Gastrocnemius medialis (tissue), 4 donors: ENCODE results near the gene PHF23. TPM values are rescaled to one million over a fixed set of nuclear protein-coding genes. Genes with fewer than 3 reads are reported as not detected.

Source experiments
- ATAC-seq, 2 donors: fragments of 150-250 bp; one replicate each; pipeline ENCODE4 v1.9.1; 2016
- DNase-seq, 2 donors: peaks; one replicate each; pipeline ENCODE4 v3.0.0-alpha.2; 2019
- H3K27ac ChIP-seq, 4 donors: fragments of 200-600 bp; sonication (generic); 1 replicate in 1 of 4; 2 replicates in 3 of 4; pipeline ENCODE4 v1.5.1; 2016 to 2018; ENCODE audit warnings: mild to moderate bottlenecking in 2 of 4, moderate library complexity in 1 of 4
- H3K27me3 ChIP-seq, 3 donors: fragments of 200-600 bp; sonication (generic) in 2 of 3; 1 replicate in 1 of 3; 2 replicates in 2 of 3; pipeline versions ENCODE4 v1.5.1 to v1.6.0; 2016 to 2019; ENCODE audit warnings: mild to moderate bottlenecking in 1 of 3, moderate library complexity in 1 of 3
- H3K36me3 ChIP-seq, 2 donors: fragments of 200-600 bp; sonication (generic) in 1 of 2; one replicate each; pipeline ENCODE4 v1.5.1; 2017 to 2018
- H3K4me1 ChIP-seq, 2 donors: fragments of 200-600 bp; sonication (generic) in 1 of 2; one replicate each; pipeline ENCODE4 v1.5.1; 2016 to 2017; ENCODE audit warnings: mild to moderate bottlenecking in 2 of 2
- H3K4me3 ChIP-seq, 4 donors: fragments of 200-600 bp; sonication (generic) in 3 of 4; 1 replicate in 1 of 4; 2 replicates in 3 of 4; pipeline ENCODE4 v1.5.1; 2016 to 2019; ENCODE audit warnings: mild to moderate bottlenecking in 2 of 4
- H3K9me3 ChIP-seq, 3 donors: fragments of 200-600 bp; sonication (generic) in 2 of 3; 1 replicate in 1 of 3; 2 replicates in 2 of 3; pipeline ENCODE4 v1.5.1; 2016 to 2019
- CTCF ChIP-seq, 5 experiments: fragments of 450-650 bp in 3 of 5; fragments of 200-600 bp in 2 of 5; sonication (generic) in 2 of 5; IDR thresholded peaks in 4 of 5; conservative IDR thresholded peaks in 1 of 5; 1 replicate in 4 of 5; 2 replicates in 1 of 5; pipeline ENCODE4 v1.5.1; 2016 to 2019; ENCODE audit warnings: antibody characterized with exemption in 5 of 5, mild to moderate bottlenecking in 3 of 5, moderate library complexity in 3 of 5
- POLR2A ChIP-seq, 2 donors: fragments of 450-650 bp; IDR thresholded peaks; one replicate each; pipeline ENCODE4 v1.6.1; 2017; ENCODE audit warnings: antibody characterized with exemption in 2 of 2, mild to moderate bottlenecking in 2 of 2, moderate library complexity in 2 of 2
- in situ Hi-C, 4 donors: fragments of 200-750 bp; cut with MboI; loops; one replicate each; pipeline versions ENCODE4 v1.15.0 to v1.8.0; 2017; ENCODE audit warnings: low sequenced_read_pairs in 4 of 4
- intact Hi-C: fragments of 100-400 bp; cut with DNase I; formaldehyde crosslinking; loops from one replicate; pipeline ENCODE4 v1.15.1; 2023; ENCODE audit warnings: low total_unique reads
- microRNA counts, 2 donors: library from miRNA; unstranded; fragments of <30 nt; microRNA quantifications; one replicate each; lab custom pipeline; 2016
- microRNA-seq, 2 donors: library from miRNA; unstranded; fragments of <30 nt; microRNA quantifications; one replicate each; pipeline ENCODE4, GENCODE V29; 2016; ENCODE audit warnings: borderline replicate concordance in 2 of 2
- total RNA-seq, 4 donors: library from RNA; depleted of rRNA; stranded (reverse); fragments of >200 nt; gene quantifications; one replicate each; pipeline versions ENCODE4 v1.1.0 to v1.2.3, GENCODE V29; 2016

Gene PHF23
- total RNA-seq, 4 donors from 2014 or later = 16.9 to 31.8 (median 24.1) TPM

- H3K9me3 ChIP-seq = no peaks in the 10 kb centered on the region
- TF ChIP-seq CTCF (IDR thresholded peaks at IDR 0.05 in 4 of 5, conservative IDR thresholded peaks at IDR 0.05 in 1 of 5) (no peak), POLR2A (IDR thresholded peaks at IDR 0.05) (no peak)
- ATAC-seq = no peak
- no peaks in the 10 kb centered on the region for H3K36me3 ChIP-seq
- no peak overlapping the region for H3K27ac ChIP-seq
- no peak overlapping the region for H3K4me3 ChIP-seq
- no peak for DNase-seq
- in situ Hi-C loops (no loop called here), intact Hi-C loops (no loop called here)
- no peaks in the 10 kb centered on the region for H3K4me1 ChIP-seq
- no peaks in the 10 kb centered on the region for H3K27me3 ChIP-seq
These were observed 48.9 kb downstream of the PHF23 start for GRCh38 chr17:7190276-7190917.

DNA sequence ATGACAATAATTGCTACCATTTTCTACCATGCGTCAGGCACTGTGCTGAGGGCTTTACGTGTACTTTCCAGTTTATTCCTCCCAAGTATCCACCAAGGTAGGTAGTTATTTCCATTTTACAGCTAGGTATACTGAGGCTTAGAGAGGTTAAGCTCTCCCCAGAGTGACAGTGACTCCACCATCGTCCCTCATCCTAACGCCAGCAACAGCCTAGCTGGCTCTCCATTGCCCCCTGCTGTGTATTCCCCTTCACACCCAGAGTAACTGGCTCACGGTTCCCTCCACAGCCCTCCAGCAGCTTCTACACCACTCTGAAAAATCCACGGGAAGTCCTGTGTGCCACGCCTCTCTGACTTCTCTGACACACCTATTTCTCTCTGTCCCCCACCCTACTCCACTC lies 53.0 kb downstream of the PHF23 start:
- Histone ChIP-seq H3K4me3 (no peak overlapping the region), H3K27ac (no peak overlapping the region), H3K36me3 (no peaks in the 10 kb centered on the region), H3K27me3 (no peaks in the 10 kb centered on the region), H3K4me1 (no peaks in the 10 kb centered on the region), H3K9me3 (no peaks in the 10 kb centered on the region)
- ATAC-seq (no peak), DNase-seq (no peak)
- intact Hi-C loops (no loop called here), in situ Hi-C loops (no loop called here)
- TF ChIP-seq POLR2A (IDR thresholded peaks at IDR 0.05) (no peak), CTCF (IDR thresholded peaks at IDR 0.05 in 4 of 5, conservative IDR thresholded peaks at IDR 0.05 in 1 of 5) (no peak)

MicroRNA genes within 50 kb of the gene (microRNA counts, 767-probe panel; counts per million panel counts)
- microRNA hsa-miR-324-3p (lab: Ali Mortazavi, UCI) (356 to 448 counts per million in 2 donors), microRNA hsa-miR-324-5p (lab: Ali Mortazavi, UCI) (356 to 448 counts per million in 2 donors)

Small RNA genes lying within 50 kb of the gene (microRNA-seq; reads per million reads assigned to microRNA genes)
- 318 to 364 reads per million in 2 donors for gene MIR324

Other genes starting within 250 kb of the PHF23 start
- not detected for gene ALOX12, start 243.4 kb downstream of the PHF23 start, total RNA-seq
- 100 to 1,000 TPM; 181 to 201 (median 190) TPM for gene RNASEK, start 226.8 kb downstream of the PHF23 start, total RNA-seq
- gene BCL6B, start 216.4 kb downstream of the PHF23 start, total RNA-seq = 1 to 10 TPM; 1.2 to 3.9 (median 2.1) TPM
- gene SLC16A13, start 203.4 kb downstream of the PHF23 start, total RNA-seq = under 1 TPM in 2 of 4 donors, not detected in 2; 0.36 to 0.49 TPM
- under 1 TPM in 2 of 4 donors, not detected in 2; 0.31 to 0.78 TPM for gene SLC16A11, start 195.4 kb downstream of the PHF23 start, total RNA-seq
- 1 to 10 TPM in 3 of 4 donors, not detected in 1; 1.3 to 2.8 (median 2.3) TPM for gene CLEC10A, start 159.2 kb downstream of the PHF23 start, total RNA-seq
- gene ASGR2, start 124.6 kb downstream of the PHF23 start, total RNA-seq = 1 to 10 TPM in 2 of 4 donors, not detected in 2; 1.6 to 2.2 TPM
- 1 to 10 TPM in 1 of 4 donors, under 1 TPM in 1, not detected in 2; 0.81 to 1.8 TPM for gene ASGR1, start 60.1 kb downstream of the PHF23 start, total RNA-seq
- gene DLG4, start 19.6 kb downstream of the PHF23 start, total RNA-seq = 1 to 10 TPM; 3.5 to 6.7 (median 5.3) TPM
- gene ACADVL, start 19.5 kb downstream of the PHF23 start, total RNA-seq = 1,000 to 10,000 TPM in 3 of 4 donors, 100 to 1,000 TPM in 1; 771 to 1,217 (median 1,086) TPM
- gene DVL2, start 4.9 kb downstream of the PHF23 start, total RNA-seq = 10 to 100 TPM; 15.5 to 22.6 (median 20.5) TPM
- gene GABARAP, start 3.0 kb upstream of the PHF23 start, total RNA-seq = 100 to 1,000 TPM; 207 to 626 (median 258) TPM
- gene CTDNEP1, start 12.3 kb upstream of the PHF23 start, total RNA-seq = 100 to 1,000 TPM in 3 of 4 donors, 10 to 100 TPM in 1; 71.5 to 150 (median 111) TPM
- gene ELP5, start 12.8 kb upstream of the PHF23 start, total RNA-seq = 10 to 100 TPM; 13.3 to 52.7 (median 26.7) TPM
- 1 to 10 TPM in 1 of 4 donors, under 1 TPM in 1, not detected in 2; 0.46 to 5.1 TPM for gene CLDN7, start 23.0 kb upstream of the PHF23 start, total RNA-seq
- 100 to 1,000 TPM; 148 to 310 (median 227) TPM for gene SLC2A4, start 42.3 kb upstream of the PHF23 start, total RNA-seq
- gene YBX2, start 55.2 kb upstream of the PHF23 start, total RNA-seq = 1 to 10 TPM in 1 of 4 donors, under 1 TPM in 2, not detected in 1; 0.42 to 2.2 (median 0.46) TPM
- gene EIF5A, start 68.2 kb upstream of the PHF23 start, total RNA-seq = 100 to 1,000 TPM; 115 to 384 (median 273) TPM
- gene GPS2, start 75.9 kb upstream of the PHF23 start, total RNA-seq = 100 to 1,000 TPM; 135 to 240 (median 169) TPM
- 10 to 100 TPM; 21.8 to 26.7 (median 23.5) TPM for gene NEURL4, start 89.9 kb upstream of the PHF23 start, total RNA-seq
- 10 to 100 TPM in 1 of 4 donors, 1 to 10 TPM in 1, under 1 TPM in 2; 0.22 to 16.3 (median 1.7) TPM for gene ACAP1, start 97.1 kb upstream of the PHF23 start, total RNA-seq
- 1 to 10 TPM; 3.6 to 7.0 (median 4.6) TPM for gene KCTD11, start 112.7 kb upstream of the PHF23 start, total RNA-seq
- not detected for gene TMEM95, start 115.7 kb upstream of the PHF23 start, total RNA-seq
- gene TNK1, start 141.6 kb upstream of the PHF23 start, total RNA-seq = 1 to 10 TPM in 1 of 4 donors, under 1 TPM in 1, not detected in 2; 0.13 to 2.2 TPM
- gene PLSCR3, start 155.1 kb upstream of the PHF23 start, total RNA-seq = 10 to 100 TPM in 3 of 4 donors, 1 to 10 TPM in 1; 8.9 to 20.3 (median 14.4) TPM
- gene TMEM256, start 164.6 kb upstream of the PHF23 start, total RNA-seq = 10 to 100 TPM; 28.9 to 65.6 (median 50.2) TPM
- 1 to 10 TPM; 4.2 to 6.6 (median 4.4) TPM for gene NLGN2, start 168.4 kb upstream of the PHF23 start, total RNA-seq
- not detected for gene SPEM1, start 180.9 kb upstream of the PHF23 start, total RNA-seq
- gene SPEM2, start 186.2 kb upstream of the PHF23 start, total RNA-seq = not detected
- gene SPEM3, start 189.4 kb upstream of the PHF23 start, total RNA-seq = not detected
- gene TMEM102, start 196.0 kb upstream of the PHF23 start, total RNA-seq = 1 to 10 TPM in 3 of 4 donors, under 1 TPM in 1; 0.92 to 3.9 (median 2.3) TPM
- 1 to 10 TPM; 1.2 to 7.4 (median 4.1) TPM for gene FGF11, start 200.1 kb upstream of the PHF23 start, total RNA-seq
- 100 to 1,000 TPM in 2 of 4 donors, 10 to 100 TPM in 2; 82.3 to 202 (median 101) TPM for gene CHRNB1, start 205.6 kb upstream of the PHF23 start, total RNA-seq
- 10 to 100 TPM; 24.2 to 43.1 (median 31.2) TPM for gene ZBTB4, start 240.2 kb upstream of the PHF23 start, total RNA-seq
- not detected for gene SLC35G6, start 242.0 kb upstream of the PHF23 start, total RNA-seq
- gene POLR2A, start 244.9 kb upstream of the PHF23 start, total RNA-seq = 10 to 100 TPM; 20.3 to 56.9 (median 39.3) TPM